ENCODE data around the gene CCDC63.

- TF ChIP-seq CTCF (IDR thresholded peaks at IDR 0.05) (no peak), POLR2AphosphoS5 (IDR thresholded peaks at IDR 0.05) (no peak)
These were observed 72.9 kb downstream of the CCDC63 start for GRCh38 chr12:110919720-110920119.
